Umbilical cord (tissue), 2 donors: ENCODE measurements around the gene NFIC. TPM values are rescaled to one million over a fixed set of nuclear protein-coding genes. Genes with fewer than 3 reads are reported as not detected.
A peak's percentile ranks its signal among the peaks of the same experiment; 100 is the strongest.
"Not testable (repeated sequence)": the region's sequence is repeated elsewhere in the genome, so short reads cannot be mapped to it uniquely, and the experiment has no call there.

Experiments used
- DNase-seq: peaks from one replicate; pipeline ENCODE4 v3.0.0-alpha.2; 2015; ENCODE audit warnings: low spot score
- total RNA-seq: library from RNA; depleted of rRNA; stranded (reverse); fragments of >200 nt; gene quantifications from one replicate; pipeline ENCODE4 v1.2.3, GENCODE V29; 2014; ENCODE audit warnings: low replicate concordance; ENCODE audit not compliant: insufficient read depth

NFIC gene
- total RNA-seq, 1 donor from 2014 or later: 37.3 TPM

GRCh38 chr19:3372413-3372812, 6.0 kb downstream of the NFIC start:
- DNase-seq: no peak

- no peak for DNase-seq
Observed at GRCh38 chr19:3373971-3374368, 7.6 kb downstream of the NFIC start.

- DNase-seq: no peak
Observed at GRCh38 chr19:3374369-3375112, 8.2 kb downstream of the NFIC start.

- DNase-seq: peak; percentile 50
Observed at GRCh38 chr19:3375221-3376090, 9.1 kb downstream of the NFIC start.

- DNase-seq: not testable (repeated sequence)
Observed at GRCh38 chr19:3376091-3376455, 9.7 kb downstream of the NFIC start.

- DNase-seq: peak; percentile 95
Observed at GRCh38 chr19:3378352-3379150, 12.2 kb downstream of the NFIC start.

- no peak for DNase-seq
Observed at GRCh38 chr19:3380829-3381228, 14.4 kb downstream of the NFIC start.

GRCh38 chr19:3381701-3382372, 15.5 kb downstream of the NFIC start:
- DNase-seq: no peak

- DNase-seq: no peak
Observed at GRCh38 chr19:3382460-3383100, 16.2 kb downstream of the NFIC start.

GRCh38 chr19:3383121-3383722, 16.8 kb downstream of the NFIC start:
- no peak for DNase-seq

- DNase-seq: no peak
Observed at GRCh38 chr19:3386447-3387234, 20.3 kb downstream of the NFIC start.

GRCh38 chr19:3387645-3388589, 21.5 kb downstream of the NFIC start:
- DNase-seq: peak; percentile 54

GRCh38 chr19:3389446-3389778, 23.0 kb downstream of the NFIC start:
- no peak for DNase-seq

- no peak for DNase-seq
Observed at GRCh38 chr19:3389876-3390371, 23.5 kb downstream of the NFIC start.

- not testable (repeated sequence) for DNase-seq
Observed at GRCh38 chr19:3391911-3392310, 25.5 kb downstream of the NFIC start.

- DNase-seq: no peak
Observed at GRCh38 chr19:3392480-3392879, 26.1 kb downstream of the NFIC start.

GRCh38 chr19:3396881-3397265, 30.5 kb downstream of the NFIC start:
- no peak for DNase-seq

- no peak for DNase-seq
Observed at GRCh38 chr19:3397266-3398022, 31.1 kb downstream of the NFIC start.
